NCI-H2081 treated with DMSO at 0.1 percent for 48 hours (cell line): ENCODE measurements around the gene IGFALS.
A peak's percentile ranks its signal among the peaks of the same experiment; 100 is the strongest.

Experiments
- DNase-seq: peaks from one replicate; lab custom pipeline; 2025; lab: John Stamatoyannopoulos, UW

Gene IGFALS

GRCh38 chr16:1776991-1777374, 16.5 kb downstream of the IGFALS start:
- DNase-seq: no peak

- no peak for DNase-seq
Measured at GRCh38 chr16:1776672-1776955, 16.9 kb downstream of the IGFALS start.

- DNase-seq: no peak
Measured at GRCh38 chr16:1775846-1776671, 17.4 kb downstream of the IGFALS start.

- DNase-seq: no peak
Measured at GRCh38 chr16:1775006-1775845, 18.3 kb downstream of the IGFALS start.

- no peak for DNase-seq
Measured at GRCh38 chr16:1774448-1774780, 19.1 kb downstream of the IGFALS start.

- no peak for DNase-seq
Measured at GRCh38 chr16:1773703-1774447, 19.6 kb downstream of the IGFALS start.

GRCh38 chr16:1772908-1773702, 20.4 kb downstream of the IGFALS start, which contains the start of gene MRPS34:
Gene MRPS34, minus strand, starts transcription at chr16:1773134. Its CDS starts 15 bp downstream, at chr16:1773119.
- DNase-seq: peak; percentile 48

- DNase-seq: no peak
Measured at GRCh38 chr16:1772362-1772907, 21.1 kb downstream of the IGFALS start, which contains the start of gene EME2. Gene EME2, plus strand, starts transcription at chr16:1772810. Its CDS starts 418 bp downstream, at chr16:1773228.

- no peak for DNase-seq
Measured at GRCh38 chr16:1771864-1772361, 21.6 kb downstream of the IGFALS start.

- DNase-seq: no peak
Measured at GRCh38 chr16:1771188-1771863, 22.2 kb downstream of the IGFALS start, which contains the start of gene NME3. Gene NME3, minus strand, starts transcription at chr16:1771543. Its CDS starts 9 bp downstream, at chr16:1771534.

GRCh38 chr16:1770328-1771187, 22.9 kb downstream of the IGFALS start:
- DNase-seq: peak; percentile 38

- DNase-seq: no peak
Measured at GRCh38 chr16:1769402-1770300, 23.9 kb downstream of the IGFALS start.

GRCh38 chr16:1768767-1769401, 24.6 kb downstream of the IGFALS start:
- no peak for DNase-seq

GRCh38 chr16:1768061-1768766, 25.3 kb downstream of the IGFALS start:
- DNase-seq: no peak

GRCh38 chr16:1767116-1767994, 26.1 kb downstream of the IGFALS start:
- DNase-seq: no peak

GRCh38 chr16:1766701-1767100, 26.8 kb downstream of the IGFALS start:
- no peak for DNase-seq
